Calu3 (cell line): ENCODE data around the gene DPF3. TPM values are rescaled to one million over a fixed set of nuclear protein-coding genes. Genes with fewer than 3 reads are reported as not detected.

Source experiments
- BruUV-seq: library from RNA; stranded (reverse); fragments of 400-500 nt; replicated peaks from 2 replicates; lab custom pipeline; 2021; lab: Mats Ljungman, UMichigan
- CTCF ChIA-PET: fragments of 300-600 bp; sonication (Branson Sonifier 250); formaldehyde crosslinking; loops from one replicate; lab custom pipeline; 2022; ENCODE audit warnings: antibody characterized with exemption; lab: Charles Lee
- DNase-seq: peaks from one replicate; pipeline ENCODE4 v3.0.0; 2022
- H3K27ac Mint-ChIP-seq: one replicate; pipeline ENCODE4 v1.8.0; 2022; ENCODE audit warnings: mixed read lengths; ENCODE audit not compliant: unreplicated experiment
- H3K27me3 Mint-ChIP-seq: one replicate; pipeline ENCODE4 v1.8.0; 2022; ENCODE audit warnings: mixed read lengths; ENCODE audit not compliant: unreplicated experiment
- H3K36me3 Mint-ChIP-seq: one replicate; pipeline ENCODE4 v1.8.0; 2022; ENCODE audit warnings: mild to moderate bottlenecking, moderate library complexity, mixed read lengths; ENCODE audit not compliant: insufficient read depth, unreplicated experiment
- H3K4me1 Mint-ChIP-seq: one replicate; pipeline ENCODE4 v1.8.0; 2022; ENCODE audit warnings: mild to moderate bottlenecking, low read depth, mixed read lengths; ENCODE audit not compliant: unreplicated experiment
- H3K4me3 Mint-ChIP-seq: one replicate; pipeline ENCODE4 v1.8.0; 2022; ENCODE audit warnings: mild to moderate bottlenecking, low read depth, moderate library complexity, mixed read lengths; ENCODE audit not compliant: unreplicated experiment
- H3K9me3 Mint-ChIP-seq: one replicate; pipeline ENCODE4 v1.8.0; 2022; ENCODE audit warnings: low read depth, mixed read lengths; ENCODE audit not compliant: unreplicated experiment
- intact Hi-C: fragments of 100-400 bp; cut with micrococcal nuclease; formaldehyde crosslinking; loops from one replicate; pipeline ENCODE4 v1.10.0; 2022; ENCODE audit not compliant: unreplicated experiment
- total RNA-seq: library from RNA; stranded (reverse); gene quantifications from 2 replicates; pipeline ENCODE4 v1.2.3, GENCODE V29; 2022
- TF ChIP-seq, protein P1 (sequence below): fragments of 200-600 bp; IDR thresholded peaks from one replicate; pipeline ENCODE4 v1.8.0; 2022; ENCODE audit warnings: antibody characterized with exemption; ENCODE audit not compliant: unreplicated experiment

The DPF3 gene
- total RNA-seq, 1 experiment from 2014 or later = 9.6 TPM

DNA sequence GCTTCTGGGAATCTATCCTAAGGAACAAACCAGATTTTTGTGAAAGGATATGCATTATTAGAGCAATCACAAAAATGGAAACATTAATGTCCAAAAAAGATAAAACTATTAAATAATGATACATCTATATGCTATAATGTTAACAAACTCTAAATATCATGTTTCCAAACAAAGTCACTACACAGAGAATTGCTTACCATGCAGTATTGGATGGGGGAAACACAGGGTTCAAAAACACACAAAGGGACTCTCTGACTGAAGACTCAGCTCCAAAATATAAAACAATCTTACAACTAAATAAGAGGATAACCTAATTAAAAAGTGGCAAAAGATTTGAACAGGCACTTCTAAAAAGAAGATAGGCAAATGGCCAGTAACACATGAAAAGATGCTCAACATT is 304.2 kb downstream of the DPF3 start:
- intact Hi-C loops = no loop called here
- no peak for DNase-seq
- BruUV-seq = no TSS peak
- Mint-ChIP-seq H3K4me1 (no peaks in the 10 kb centered on the region), H3K4me3 (no peak overlapping the region), H3K36me3 (no peaks in the 10 kb centered on the region), H3K27me3 (peaks cover 74% of the 10 kb centered on the region), H3K9me3 (peaks cover 2% of the 10 kb centered on the region), H3K27ac (no peak overlapping the region)
- TF ChIP-seq, protein P1, sequence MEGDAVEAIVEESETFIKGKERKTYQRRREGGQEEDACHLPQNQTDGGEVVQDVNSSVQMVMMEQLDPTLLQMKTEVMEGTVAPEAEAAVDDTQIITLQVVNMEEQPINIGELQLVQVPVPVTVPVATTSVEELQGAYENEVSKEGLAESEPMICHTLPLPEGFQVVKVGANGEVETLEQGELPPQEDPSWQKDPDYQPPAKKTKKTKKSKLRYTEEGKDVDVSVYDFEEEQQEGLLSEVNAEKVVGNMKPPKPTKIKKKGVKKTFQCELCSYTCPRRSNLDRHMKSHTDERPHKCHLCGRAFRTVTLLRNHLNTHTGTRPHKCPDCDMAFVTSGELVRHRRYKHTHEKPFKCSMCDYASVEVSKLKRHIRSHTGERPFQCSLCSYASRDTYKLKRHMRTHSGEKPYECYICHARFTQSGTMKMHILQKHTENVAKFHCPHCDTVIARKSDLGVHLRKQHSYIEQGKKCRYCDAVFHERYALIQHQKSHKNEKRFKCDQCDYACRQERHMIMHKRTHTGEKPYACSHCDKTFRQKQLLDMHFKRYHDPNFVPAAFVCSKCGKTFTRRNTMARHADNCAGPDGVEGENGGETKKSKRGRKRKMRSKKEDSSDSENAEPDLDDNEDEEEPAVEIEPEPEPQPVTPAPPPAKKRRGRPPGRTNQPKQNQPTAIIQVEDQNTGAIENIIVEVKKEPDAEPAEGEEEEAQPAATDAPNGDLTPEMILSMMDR = no peak
- CTCF ChIA-PET = no interaction called here

DNA sequence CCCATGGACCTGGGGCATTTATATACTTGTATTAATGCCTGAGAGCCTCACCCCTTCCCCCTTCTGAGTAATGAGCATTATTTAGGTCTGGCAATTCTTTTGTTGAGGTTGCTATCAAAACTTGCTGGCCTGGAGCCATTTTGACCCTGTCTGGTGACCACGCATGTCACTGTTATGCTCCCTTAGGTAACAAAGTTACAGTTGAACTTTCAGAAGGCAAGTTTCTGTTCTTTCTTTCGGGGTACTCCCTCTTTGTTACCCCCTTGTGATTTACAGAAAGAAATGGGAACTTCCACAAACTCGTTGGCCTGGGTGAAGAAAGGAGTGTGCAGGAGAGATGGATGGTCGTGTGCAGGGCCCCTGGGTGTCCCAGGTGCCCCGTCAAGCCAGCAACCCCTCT is 305.4 kb downstream of the DPF3 start:
- TF ChIP-seq, protein P1 = no peak
- BruUV-seq = no TSS peak
- H3K4me1 Mint-ChIP-seq = no peaks in the 10 kb centered on the region
- H3K4me3 Mint-ChIP-seq = no peak overlapping the region
- peaks cover 2% of the 10 kb centered on the region for H3K9me3 Mint-ChIP-seq
- CTCF ChIA-PET = interaction anchor here (0.6 kb wide), 1 partner anchor 48 kb away, joined by 8 read pairs; no protein-coding TSS in a partner anchor
- H3K36me3 Mint-ChIP-seq = no peaks in the 10 kb centered on the region
- DNase-seq = no peak
- intact Hi-C loops = no loop called here
- H3K27me3 Mint-ChIP-seq = peaks cover 77% of the 10 kb centered on the region
- no peak overlapping the region for H3K27ac Mint-ChIP-seq

DNA sequence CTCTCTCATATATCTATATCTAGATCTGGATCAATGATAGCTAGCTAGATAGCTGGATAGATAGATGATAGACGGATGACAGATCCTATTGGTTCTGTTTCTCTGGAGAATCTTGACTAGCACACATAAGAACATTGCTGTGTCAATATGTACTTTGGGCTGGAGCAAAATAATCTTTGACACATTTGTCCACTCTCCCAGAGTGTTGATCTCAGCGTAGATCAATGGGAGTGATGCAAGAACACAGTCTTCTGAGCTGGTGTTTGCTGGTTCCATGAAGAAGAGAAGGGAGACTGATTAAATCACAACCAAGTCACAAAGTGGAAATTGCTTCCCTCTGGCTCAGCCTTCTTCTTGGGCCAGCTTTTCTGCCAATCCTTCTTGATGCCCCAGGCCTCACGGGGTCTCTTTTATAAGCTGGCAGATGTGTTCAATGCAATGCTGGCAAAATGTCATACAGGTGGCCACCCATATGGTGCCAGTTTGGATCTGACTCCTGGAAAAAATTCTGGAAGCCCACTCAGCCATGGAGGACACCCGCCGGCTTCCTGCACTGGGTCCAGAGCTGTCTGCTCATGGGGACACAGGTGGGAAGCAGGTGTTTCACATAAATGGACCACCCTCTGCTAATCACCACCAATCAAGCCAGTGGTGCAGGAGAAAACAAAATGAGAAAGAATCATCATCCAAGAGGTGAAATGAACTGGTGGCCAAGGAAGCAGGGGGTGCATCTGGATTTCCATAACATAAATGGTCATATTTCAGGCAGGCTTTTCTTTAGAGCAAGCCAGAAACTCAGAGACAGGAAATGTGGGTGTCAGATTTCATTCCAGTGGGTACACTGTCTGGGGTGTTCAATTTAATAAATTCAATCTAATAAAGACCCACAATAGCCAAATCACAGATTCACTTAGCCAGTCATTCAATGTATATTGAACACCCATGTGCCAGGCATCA is 310.3 kb downstream of the DPF3 start:
- Mint-ChIP-seq H3K9me3 (peaks cover 2% of the 10 kb centered on the region), H3K4me3 (no peak overlapping the region), H3K36me3 (no peaks in the 10 kb centered on the region), H3K27ac (no peak overlapping the region), H3K27me3 (peaks cover 80% of the 10 kb centered on the region), H3K4me1 (no peaks in the 10 kb centered on the region)
- no TSS peak for BruUV-seq
- TF ChIP-seq, protein P1 = no peak
- intact Hi-C loops = no loop called here
- CTCF ChIA-PET = interaction anchor here (1.0 kb wide), 1 partner anchor 14 kb away, joined by 3 read pairs; no protein-coding TSS in a partner anchor
- DNase-seq = no peak

DNA sequence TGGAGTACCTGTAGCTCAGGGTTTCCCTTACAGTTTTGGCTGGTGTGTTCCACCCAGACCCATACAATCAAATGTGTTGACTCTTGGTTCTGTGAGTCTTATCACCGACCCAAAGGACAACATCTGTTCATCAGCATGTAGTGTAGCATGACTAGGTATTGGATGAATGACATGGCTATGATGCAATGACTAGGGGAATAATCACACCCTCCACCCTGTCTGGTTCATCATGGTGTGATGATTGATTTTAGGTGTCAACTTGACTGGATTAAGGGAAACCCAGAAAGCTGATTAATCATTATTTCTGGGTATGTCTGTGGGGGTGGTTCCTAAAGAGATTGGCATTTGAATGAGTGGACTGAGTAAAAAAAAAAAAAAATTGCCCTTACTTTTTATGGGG is 311.3 kb downstream of the DPF3 start:
- no peak overlapping the region for H3K27ac Mint-ChIP-seq
- no peaks in the 10 kb centered on the region for H3K4me1 Mint-ChIP-seq
- TF ChIP-seq, protein P1 = no peak
- CTCF ChIA-PET = no interaction called here
- no peak overlapping the region for H3K4me3 Mint-ChIP-seq
- H3K36me3 Mint-ChIP-seq = no peaks in the 10 kb centered on the region
- peaks cover 2% of the 10 kb centered on the region for H3K9me3 Mint-ChIP-seq
- intact Hi-C loops = no loop called here
- no peak for DNase-seq
- BruUV-seq = no TSS peak
- H3K27me3 Mint-ChIP-seq = peaks cover 87% of the 10 kb centered on the region
